Activated CD4-positive, alpha-beta T cell treated with anti-CD3 and anti-CD28 coated beads, Interleukin-2, amount 50 U/mL, for 4 hours (primary cell): ENCODE data around the gene VIPR2.

Experiments
- DNase-seq, 2 experiments: peaks; one replicate each; pipeline ENCODE4 v3.0.0-alpha.2; 2020

Gene VIPR2

DNA sequence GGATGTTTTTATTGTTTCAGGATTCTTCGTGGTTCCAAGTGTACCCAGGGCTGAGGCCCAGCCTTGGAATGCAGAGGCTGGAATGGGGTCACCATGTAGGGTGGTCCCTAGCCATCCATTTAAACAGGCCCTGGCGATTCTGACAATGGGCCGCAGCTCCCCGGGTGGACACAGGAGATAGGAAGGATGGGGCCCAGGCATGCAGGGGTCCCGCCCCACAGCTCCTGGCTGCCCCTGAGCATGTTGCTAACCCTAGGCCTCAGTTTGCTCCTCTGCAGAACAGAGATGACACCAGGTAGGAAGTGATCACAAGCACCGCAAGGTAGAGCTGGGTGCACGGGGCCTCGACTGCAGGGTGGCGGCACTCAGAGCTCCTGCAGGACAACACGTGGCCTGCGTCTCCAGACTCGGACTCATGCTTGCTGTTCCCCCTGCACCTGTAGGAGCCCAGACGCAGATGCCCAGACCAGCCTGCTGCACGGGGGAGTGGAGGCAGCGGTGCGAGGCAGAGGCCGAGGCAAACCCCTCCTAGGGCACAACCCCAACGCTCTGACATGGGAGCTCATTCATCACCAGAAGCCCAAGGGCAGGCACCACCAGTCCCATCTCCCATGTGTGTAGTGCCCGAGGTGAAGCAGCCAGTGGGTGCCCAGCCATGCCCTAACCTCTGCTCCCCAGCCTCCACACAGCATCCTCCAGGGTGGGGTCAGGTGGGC lies 25.5 kb downstream of the VIPR2 start:
- DNase-seq: no peak

DNA sequence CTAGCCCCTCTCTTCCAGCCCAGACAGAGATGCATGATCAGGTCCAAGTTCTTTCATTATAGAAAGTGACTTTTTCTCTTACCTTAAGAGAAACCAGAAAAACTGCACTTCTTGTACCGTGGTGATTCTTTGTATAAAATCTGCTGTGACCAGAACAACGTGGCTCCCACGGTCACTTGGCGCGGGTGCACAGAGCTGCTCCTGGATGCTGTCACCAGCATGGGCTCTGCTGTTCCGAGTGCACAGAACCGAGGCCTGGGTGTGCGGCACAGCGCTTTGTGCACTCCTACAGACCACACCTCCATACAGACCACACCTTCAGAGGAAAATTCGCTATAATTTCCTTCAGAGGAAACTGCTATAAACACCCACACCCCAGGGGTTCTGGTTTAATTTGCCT lies 26.0 kb downstream of the VIPR2 start:
- no peak for DNase-seq

DNA sequence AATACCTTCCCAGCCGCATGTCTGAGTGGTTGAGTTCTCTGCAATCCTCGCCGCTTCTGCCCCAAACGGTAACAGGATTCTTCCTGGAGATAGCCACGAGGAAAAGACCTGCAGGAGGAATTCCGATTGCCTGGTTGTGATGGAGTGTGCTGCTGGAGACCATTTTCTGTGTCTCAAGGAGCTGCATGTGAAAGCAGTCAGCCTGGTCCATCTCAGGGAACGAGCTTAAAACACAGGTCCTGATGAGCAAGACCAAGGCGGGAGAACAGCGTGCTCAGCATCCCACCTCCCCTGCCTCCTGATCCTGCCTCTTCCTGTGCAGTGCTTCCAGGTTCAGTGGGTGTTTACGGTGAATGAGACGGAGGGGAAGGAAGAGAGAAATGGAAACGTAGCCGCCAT lies 26.5 kb downstream of the VIPR2 start:
- DNase-seq: no peak

DNA sequence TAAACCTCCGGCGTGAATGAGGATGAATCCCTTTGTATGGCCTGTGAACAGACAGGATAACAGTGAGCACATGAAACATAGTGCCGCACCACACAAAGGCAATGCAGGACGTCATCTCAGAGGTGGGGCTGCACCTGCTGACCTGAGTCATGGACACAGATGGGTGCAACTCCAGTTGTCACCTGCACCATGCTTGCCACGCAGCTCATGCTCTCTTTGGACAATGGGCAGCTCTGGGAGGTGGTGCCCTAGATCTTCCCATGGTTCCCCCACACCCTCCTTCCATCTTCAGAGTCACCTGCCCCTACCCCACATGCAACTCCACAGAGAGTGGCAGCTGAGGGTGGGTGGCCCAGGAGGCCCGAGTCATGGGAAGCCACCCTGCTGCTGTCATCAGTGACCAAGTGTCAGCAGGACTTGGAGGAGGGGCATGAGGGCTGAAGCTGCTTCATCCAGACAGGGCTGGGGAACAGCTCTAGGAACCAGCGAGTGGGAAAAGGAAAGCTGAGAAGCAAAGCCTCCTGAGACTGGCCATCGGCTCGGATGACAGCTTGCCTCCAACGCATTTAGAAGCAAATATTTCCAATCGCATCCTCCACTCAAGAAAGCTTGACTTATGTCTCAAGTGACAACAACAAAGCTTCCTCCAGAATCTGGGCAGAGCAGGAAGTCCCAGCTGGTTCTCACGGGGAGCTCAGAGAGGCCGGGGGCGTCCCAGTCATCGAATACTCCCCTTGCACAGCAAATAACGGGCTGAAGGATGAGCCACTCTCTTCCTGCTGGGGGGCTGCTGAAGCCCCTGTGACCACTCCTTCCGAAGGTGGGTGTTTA lies 27.1 kb downstream of the VIPR2 start:
- DNase-seq: no peak

DNA sequence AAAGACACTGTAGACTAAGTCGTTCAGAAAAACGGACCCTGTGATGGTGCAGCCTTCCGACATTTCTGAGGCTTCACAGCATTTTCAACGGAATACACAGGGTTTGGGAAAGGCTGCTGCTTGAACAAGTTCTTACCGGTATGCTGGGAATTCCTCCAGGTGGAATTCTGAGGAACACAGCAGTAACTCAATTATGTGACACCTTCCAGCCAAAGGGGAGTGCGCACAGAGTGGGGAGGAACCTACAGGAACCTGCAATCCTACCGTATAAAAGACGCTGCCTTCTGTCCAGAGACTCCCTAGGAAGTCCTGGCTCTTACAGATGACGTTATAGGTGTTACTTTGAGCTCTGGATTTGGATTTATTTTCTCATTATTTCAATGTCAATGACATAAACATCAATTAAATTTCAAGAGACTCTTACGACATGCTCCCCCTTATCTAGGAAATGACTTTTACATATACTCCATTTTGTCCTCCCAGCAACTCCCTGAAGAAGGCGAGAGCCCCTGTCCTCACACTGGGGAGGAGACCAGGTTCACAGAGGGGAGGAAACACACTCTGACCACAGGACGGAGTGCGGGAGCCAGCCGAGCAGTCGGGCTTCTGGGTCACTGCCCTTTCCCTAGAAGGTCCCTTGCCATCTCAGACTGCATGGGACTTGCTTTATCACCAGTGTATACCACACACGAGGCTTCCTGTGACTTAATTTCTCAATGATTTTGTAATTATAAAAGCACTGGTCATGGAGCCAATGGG lies 27.9 kb downstream of the VIPR2 start:
- DNase-seq: no peak

DNA sequence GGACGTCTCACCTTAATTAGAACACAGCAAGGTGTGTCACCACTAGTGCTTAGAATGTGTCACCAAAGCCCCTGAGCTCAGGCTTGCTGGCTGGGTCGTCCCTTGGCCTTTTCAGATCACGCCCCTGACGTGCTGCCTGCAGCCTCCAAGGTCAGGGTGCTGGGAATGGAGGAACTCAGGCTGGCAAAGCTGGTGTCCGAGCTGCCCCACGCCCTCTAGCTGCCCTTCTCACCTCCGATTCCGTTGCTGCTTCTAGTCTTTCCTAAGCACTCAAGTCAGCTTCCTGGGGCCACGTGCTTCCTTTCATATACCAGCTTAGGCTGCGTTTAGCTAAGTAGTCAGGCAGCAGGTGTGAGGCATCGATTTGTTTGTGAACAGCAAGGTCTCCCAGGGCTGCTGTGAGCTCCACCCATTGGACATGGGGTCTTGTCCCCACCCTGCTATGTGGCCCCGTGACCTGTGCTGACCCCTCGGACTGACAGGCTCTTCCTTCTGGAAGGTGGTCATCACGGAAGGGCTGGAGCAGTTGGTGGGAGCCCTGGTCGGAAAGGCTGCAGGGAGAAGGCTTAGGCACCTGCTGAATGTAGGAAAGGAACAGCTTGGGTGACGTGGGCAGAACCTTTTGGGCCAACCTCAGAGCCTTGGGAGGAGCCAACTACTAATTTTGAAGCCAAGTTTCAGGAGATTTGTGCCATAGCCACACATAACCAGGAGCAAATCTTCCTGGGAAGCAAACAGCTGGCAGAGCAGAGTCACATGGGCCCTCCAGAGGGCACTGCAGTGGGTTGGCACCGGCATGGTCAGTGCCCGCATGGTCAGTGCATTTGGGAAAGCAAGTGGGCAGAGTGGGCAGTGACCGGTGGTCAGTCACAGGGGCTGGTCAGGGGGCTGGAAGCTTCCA lies 28.8 kb downstream of the VIPR2 start:
- no peak for DNase-seq

DNA sequence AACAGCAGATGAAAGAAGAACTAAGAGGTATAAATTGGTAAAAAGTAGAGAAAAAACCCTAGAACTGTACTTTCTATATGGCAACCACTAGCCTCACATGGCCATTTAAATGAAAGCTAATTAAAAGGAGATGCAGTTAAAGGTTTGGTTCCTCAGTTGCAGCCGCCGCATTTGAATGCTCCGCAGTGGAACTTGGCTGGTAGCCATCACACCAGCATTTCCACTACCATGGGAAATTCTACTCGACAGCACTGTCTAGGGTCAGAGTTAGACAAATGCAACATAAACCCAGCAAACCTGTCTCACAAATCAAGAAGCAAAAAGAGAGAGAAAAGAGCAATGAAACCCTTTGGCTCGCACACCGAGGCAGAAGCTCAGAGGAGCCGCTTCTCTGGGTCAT lies 29.7 kb downstream of the VIPR2 start:
- no peak for DNase-seq

DNA sequence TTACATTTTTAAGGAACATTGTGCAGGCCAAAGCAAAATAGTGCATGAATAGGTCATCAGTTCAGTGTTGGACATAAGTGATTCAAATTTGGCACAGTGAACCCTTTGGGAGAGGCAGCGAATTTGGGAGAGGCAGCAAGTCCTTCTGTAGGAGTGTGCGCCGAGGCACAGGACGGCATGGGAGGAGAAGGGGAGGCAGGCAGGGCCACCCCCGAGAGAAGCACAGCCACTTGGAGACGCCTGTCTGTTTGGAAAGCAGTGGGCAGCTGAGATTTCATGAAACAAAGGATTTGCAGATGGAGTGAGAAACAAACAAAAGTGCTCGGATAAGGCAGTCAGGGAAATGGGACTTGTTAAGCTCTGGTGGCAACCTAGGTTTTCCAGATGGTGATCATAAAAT lies 30.6 kb downstream of the VIPR2 start:
- DNase-seq: no peak

DNA sequence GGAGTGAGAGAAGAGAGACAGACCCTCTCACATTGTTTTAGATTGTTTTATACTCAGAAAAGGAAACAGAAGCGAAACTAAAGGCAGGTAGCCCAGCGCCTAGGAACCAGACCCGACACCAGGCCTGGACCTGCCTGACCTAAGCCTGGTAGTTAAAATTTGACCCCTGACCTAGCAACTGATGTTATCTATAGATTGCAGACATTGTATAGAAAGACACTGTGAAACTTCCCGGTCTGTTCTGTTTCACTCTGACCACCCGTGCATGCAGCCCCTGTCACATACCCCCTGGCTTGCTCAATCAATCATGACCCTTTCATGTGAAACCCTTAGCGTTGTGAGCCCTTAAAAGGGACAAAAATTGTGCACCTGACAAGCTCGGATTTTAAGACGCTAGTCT lies 31.6 kb downstream of the VIPR2 start:
- DNase-seq: no peak

DNA sequence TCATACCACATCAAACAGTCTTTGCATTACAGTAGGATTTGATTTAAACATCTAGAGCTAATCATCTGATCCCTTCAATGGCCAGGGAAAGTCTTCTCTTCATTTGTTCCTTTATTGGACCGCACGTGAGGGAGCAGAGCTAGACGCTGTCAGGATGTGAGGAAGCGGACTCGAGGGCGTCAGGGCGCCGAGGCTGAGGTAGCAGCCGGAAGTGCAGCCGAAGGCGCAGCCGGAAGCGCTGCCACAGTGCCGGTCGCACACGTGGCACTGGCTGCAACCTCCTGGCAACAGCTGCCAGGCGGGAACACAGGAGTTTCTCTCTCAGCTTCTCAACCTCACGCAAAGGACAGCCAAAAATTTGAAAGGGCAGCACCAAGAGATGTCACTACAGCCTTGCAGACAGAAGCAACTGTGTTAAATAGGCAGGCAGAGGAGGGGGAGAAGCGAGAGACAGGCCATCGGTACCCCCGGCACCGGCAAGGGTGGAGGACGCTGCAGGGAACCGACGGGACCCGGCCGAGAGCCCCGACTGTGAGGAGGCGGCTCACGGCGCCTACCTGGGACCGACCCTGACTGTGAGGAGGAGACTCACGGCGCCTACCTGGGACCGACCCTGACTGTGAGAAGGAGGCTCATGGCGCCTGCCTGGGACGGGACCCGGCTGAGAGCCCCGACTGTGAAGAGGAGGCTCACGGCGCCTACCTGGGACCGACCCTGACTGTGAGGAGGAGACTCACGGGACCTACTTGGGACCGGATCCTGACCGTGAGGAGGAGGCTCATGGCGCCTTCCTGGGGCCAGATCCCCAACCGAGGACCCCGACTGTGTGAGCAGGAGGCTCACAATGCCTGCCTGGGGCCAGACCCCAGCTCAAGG lies 32.3 kb downstream of the VIPR2 start:
- DNase-seq: no peak

DNA sequence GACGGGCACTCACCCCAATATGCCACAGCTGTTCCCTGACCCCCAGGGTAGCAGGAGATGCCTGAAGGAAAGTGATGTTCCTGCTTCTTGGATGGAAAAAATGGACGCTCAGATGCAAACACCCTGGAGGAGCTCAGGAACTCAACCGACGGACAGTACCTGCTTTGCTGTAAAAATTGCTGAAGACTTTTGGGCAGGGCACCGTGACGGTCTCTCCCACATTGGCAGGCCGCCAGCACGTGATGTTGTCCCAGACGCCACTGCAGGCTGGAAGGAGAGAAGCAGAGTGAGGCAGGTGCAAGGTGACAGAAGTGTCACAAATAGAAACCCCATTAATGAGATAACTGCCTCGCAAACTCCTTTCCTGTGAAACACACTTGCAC lies 35.0 kb downstream of the VIPR2 start:
- no peak for DNase-seq

DNA sequence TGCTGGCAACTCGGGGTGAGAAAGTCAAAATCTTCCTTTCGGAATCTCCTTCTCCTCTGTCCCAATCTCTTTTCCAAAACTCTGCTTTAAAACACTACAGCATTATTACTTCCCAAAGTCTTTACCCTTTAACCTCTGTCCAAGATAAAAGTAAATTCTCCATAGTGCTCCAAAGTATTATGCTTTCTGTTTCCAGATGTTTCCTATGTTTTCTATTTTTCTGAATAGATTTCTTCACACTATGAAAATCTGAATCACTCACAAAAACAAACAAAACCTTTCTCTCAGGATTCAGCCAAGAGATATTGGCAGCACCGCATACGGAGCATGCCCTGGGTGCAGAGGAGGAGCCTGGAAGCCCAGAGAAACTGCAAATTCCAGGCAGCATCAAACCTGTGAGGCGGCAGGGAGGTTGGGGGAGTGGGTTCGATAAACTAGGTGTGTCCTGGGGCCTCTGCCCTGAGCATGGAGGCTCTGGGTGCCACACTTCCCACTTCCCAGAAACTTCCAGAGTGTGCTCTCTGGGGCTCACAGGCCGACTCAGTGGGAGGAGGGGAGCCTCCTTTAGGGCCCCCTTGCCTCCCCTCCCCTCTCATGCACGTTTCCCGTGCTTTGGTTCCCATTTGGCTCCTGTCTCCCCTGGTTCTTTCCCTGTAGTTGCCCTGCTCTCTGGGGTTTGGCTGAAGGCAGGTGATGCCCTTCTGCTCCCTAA lies 35.6 kb downstream of the VIPR2 start:
- no peak for DNase-seq

DNA sequence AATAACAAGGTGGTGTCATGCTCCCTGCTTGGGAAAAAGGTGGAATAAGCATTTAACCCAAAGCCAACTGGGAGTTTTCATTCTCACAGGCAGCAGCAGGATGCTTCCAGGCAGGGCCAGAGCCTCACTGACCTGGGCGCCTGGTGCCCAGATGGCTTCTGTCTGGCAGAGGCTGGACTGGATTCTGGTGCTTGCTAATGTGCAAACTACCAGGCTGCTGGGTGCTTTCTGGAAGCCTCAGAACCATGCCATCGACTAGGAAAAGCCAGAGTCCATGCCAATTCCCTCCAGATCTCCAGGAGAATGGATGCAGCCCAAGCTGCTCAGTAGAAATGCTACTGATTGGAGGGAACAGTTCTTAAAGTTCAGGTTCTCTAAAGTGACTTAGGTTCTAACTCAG lies 36.2 kb downstream of the VIPR2 start:
- DNase-seq: no peak

DNA sequence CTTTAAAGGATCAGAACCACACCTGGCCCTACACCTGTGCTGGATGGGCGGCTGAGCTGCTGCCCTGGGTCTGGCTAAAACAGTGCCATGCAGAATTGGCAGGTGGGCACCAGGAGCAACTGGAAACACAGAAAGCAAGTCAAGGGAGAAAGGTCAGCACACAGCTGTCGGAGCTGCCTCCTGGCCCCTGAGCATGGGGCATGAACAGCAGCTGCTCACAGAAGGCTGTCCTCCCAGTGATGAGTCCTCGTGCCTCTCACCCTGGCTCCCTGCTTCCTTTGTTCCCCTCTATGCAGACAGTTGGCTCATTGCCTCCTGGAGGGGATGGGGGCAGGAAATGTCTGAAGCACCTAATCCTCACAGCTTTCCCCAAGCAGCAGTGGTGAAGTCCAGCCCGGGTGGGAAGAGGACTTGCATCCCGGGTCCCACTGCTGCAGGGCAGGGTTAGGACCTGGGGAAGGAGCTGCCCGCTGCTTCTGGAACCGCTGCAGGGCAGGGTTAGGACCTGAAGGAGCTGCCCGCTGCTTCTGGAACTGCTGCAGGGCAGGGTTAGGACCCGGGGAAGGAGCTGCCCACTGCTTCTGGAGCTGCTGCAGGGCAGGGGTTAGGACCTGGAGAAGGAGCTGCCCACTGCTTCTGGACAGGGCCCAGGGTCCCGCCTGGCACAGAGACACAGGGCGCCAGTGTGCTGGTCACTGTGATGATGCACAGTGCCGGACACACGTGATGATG lies 37.3 kb downstream of the VIPR2 start:
- no peak for DNase-seq

DNA sequence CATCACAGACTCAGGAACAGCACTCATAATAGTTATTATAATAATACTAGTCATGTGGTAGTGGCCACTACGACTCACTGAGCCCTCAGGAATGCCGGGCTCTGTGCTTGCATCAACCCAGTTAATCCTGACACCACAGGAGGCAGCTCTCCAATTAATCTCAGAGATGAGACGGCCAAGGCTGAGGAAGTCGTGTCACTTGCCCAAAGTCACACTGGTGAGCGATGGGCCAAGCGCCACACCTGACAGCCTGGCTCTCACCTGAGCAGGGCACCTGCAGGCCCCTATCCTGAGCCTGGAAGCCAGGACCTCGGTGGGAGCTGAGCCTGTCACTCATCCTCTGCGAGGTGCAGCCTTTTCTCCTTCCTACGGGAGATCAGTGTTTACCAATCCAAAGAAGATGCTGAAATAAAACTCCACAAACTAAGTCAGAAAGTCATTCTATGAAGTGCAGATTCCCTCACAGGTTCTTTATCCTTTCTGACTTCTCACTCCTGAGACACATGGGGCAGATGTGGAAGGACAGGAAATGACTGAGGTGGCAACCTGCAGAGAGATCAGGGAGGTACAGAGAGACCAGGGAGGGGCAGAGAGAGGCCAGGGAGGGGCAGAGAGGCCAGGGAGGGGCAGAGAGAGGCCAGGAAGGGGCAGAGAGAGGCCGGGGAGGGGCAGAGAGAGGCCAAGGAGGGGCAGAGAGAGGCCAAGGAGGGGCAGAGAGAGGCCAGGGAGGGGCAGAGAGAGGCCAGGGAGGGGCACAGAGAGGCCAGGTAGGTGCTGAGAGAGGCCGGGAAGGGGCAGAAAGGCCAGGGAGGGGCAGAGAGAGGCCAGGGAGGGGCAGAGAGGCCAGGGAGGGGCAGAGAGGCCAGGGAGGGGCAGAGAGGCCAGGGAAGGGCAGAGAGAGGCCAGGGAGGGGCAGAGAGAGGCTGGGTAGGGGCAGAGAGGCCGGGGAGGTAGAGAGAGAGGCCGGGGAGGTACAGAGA lies 38.5 kb downstream of the VIPR2 start:
- no peak for DNase-seq

DNA sequence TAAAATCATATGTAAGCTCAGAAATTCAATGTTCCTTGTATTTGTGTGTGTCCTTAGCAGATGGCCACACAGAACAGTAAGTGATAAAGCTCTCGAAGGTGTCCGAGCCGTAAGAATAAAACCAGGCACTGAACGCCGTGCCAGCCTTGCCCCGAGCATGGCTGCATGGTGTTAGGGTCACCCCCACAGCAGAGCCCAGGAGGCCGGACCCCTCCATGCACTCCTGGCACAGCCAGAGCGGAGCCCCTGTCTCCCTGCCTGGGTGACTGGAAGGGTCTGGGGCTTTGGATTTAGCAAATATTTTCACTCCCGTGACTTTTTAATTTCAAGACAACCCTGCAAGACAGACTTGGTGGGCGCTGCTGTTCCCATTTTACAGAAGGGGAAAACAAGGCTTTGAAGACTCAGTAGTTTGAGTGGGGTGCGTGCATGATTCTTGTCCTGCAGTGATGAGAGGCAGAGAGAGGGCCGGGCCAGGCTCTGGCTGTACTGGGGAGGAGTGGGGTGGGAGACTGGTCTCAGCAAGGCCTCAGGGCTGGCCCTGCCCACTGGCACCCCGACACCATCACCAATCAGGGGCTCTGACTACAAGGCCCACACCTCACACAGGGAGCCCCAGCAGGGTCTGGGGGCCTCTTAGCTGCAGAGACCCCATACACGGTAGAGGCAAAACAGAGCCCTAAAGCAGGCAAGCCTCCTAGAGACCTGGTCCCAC lies 39.4 kb downstream of the VIPR2 start:
- no peak for DNase-seq

DNA sequence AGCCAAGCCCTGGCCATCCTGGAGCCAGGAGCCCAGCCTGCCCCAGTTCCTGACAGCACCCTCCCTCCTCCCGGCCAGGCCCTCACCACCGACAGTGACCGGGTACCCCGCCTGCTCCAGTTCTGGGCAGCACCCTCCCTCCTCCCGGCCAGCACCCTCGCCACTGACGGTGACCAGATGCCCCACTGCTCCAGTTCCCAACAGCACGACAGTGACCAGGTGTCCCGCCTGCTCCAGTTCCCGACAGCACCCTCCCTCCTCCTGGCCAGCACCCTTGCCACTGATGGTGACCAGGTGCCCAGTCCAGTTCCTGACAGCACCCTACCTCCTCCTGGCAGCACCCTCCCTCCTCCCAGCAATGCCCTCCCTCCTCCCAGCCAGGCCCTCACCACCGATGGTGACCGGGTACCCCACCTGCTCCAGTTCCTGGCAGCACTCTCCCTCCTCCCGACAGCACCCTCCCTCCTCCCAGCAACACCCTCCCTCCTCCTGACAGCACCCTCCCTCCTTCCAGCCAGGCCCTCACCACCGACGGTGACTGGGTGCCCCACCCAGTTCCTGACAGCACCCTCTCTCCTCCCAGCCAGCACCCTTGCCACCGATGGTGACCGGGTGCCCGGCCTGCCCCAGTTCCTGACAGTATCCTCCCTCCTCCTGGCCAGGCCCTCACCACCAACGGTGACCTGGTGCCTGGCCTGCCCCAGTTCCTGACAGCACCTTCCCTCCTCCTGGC lies 40.3 kb downstream of the VIPR2 start:
- no peak for DNase-seq
